ENCODE measurements around the gene GUCY1A2. TPM values are rescaled to one million over a fixed set of nuclear protein-coding genes. Genes with fewer than 3 reads are reported as not detected.

GUCY1A2 gene
- total RNA-seq, 2 donors from 2014 or later, result 4.4 to 6.3 TPM

- Histone ChIP-seq H3K4me3 (no peak overlapping the region), H3K36me3 (replicated peaks in 1 of 2; ENCODE audit: insufficient read depth in 1 of 2, low read depth in 2 of 2) (no peaks in the 10 kb centered on the region), H3K9me3 (no peaks in the 10 kb centered on the region), H3K27ac (no peak overlapping the region), H3K27me3 (no peaks in the 10 kb centered on the region), H3K4me1 (no peaks in the 10 kb centered on the region)
- ATAC-seq (no peak), DNase-seq (no peak)
- TF ChIP-seq, protein P1, sequence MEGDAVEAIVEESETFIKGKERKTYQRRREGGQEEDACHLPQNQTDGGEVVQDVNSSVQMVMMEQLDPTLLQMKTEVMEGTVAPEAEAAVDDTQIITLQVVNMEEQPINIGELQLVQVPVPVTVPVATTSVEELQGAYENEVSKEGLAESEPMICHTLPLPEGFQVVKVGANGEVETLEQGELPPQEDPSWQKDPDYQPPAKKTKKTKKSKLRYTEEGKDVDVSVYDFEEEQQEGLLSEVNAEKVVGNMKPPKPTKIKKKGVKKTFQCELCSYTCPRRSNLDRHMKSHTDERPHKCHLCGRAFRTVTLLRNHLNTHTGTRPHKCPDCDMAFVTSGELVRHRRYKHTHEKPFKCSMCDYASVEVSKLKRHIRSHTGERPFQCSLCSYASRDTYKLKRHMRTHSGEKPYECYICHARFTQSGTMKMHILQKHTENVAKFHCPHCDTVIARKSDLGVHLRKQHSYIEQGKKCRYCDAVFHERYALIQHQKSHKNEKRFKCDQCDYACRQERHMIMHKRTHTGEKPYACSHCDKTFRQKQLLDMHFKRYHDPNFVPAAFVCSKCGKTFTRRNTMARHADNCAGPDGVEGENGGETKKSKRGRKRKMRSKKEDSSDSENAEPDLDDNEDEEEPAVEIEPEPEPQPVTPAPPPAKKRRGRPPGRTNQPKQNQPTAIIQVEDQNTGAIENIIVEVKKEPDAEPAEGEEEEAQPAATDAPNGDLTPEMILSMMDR (IDR thresholded peaks at IDR 0.05), result no peak
- no peak for TF ChIP-seq POLR2A (IDR thresholded peaks at IDR 0.05)
- intact Hi-C loops (cut with DNase I), result no loop called here
Observed at GRCh38 chr11:106691807-106692365, 326.4 kb downstream of the GUCY1A2 start.

DNA sequence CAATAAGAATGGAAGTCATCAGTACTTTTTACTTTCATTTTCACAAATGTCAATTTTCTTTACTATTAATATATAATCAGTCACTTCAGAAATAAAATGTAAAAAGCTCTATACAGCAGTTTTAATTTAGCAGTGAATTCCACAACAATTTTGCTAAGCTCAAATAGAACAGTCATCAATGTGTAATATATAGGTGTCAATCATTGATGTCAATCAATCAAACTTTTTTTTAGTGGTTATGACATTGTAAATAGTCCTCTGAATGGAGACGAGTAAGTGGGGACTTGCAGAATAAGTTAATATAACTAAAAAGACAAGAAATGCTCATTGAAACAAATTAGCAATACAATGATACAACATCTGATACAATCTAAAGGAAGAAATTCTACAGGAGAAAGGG is 327.4 kb downstream of the GUCY1A2 start:
- H3K27ac ChIP-seq, result no peak overlapping the region
- H3K9me3 ChIP-seq, result no peaks in the 10 kb centered on the region
- TF ChIP-seq, protein P1 (IDR thresholded peaks at IDR 0.05), result no peak
- no peak for TF ChIP-seq POLR2A (IDR thresholded peaks at IDR 0.05)
- intact Hi-C loops (cut with DNase I), result no loop called here
- H3K4me1 ChIP-seq, result no peaks in the 10 kb centered on the region
- no peak overlapping the region for H3K4me3 ChIP-seq
- ATAC-seq (no peak), DNase-seq (no peak)
- H3K36me3 ChIP-seq (replicated peaks in 1 of 2; ENCODE audit: insufficient read depth in 1 of 2, low read depth in 2 of 2), result no peaks in the 10 kb centered on the region
- no peaks in the 10 kb centered on the region for H3K27me3 ChIP-seq
- WGBS, 2 donors, result 77 to 87% methylated on average over 1 of the region's 1 CpG

DNA sequence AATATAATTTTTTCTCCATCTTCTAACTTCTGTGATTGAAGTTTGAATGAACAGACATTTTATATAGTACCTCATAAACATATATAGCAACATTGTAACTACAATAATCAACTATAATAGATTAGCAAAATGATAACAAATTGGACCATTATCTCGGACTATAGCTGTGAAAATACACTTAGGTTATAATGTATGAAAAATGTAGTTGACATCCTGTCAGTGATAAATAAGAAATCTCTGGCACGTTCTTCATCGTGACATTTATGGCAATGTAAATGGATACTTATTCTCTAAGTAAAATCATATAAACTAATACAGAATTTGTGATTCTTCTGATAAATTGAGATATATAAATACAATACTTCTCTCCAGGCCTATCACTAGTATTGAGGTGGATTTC is 333.3 kb downstream of the GUCY1A2 start:
- Histone ChIP-seq H3K27me3 (no peaks in the 10 kb centered on the region), H3K4me1 (no peaks in the 10 kb centered on the region), H3K9me3 (no peaks in the 10 kb centered on the region), H3K27ac (no peak overlapping the region), H3K4me3 (no peak overlapping the region), H3K36me3 (replicated peaks in 1 of 2; ENCODE audit: insufficient read depth in 1 of 2, low read depth in 2 of 2) (no peaks in the 10 kb centered on the region)
- 88 to 91% methylated on average over 3 of the region's 3 CpGs for WGBS, 2 donors
- DNase-seq (no peak), ATAC-seq (no peak)
- no peak for TF ChIP-seq POLR2A (IDR thresholded peaks at IDR 0.05)
- TF ChIP-seq, protein P1 (IDR thresholded peaks at IDR 0.05), result no peak
- intact Hi-C loops (cut with DNase I), result no loop called here

GRCh38 chr11:106683435-106683834 is 334.8 kb downstream of the GUCY1A2 start:
- no peak overlapping the region for H3K27ac ChIP-seq
- intact Hi-C loops (cut with DNase I), result no loop called here
- no peak overlapping the region for H3K4me3 ChIP-seq
- ATAC-seq (no peak), DNase-seq (no peak)
- no peaks in the 10 kb centered on the region for H3K9me3 ChIP-seq
- H3K4me1 ChIP-seq, result no peaks in the 10 kb centered on the region
- no peak for TF ChIP-seq POLR2A (IDR thresholded peaks at IDR 0.05)
- TF ChIP-seq, protein P1 (IDR thresholded peaks at IDR 0.05), result no peak
- 82 to 89% methylated on average over 3 of the region's 3 CpGs for WGBS, 2 donors
- no peaks in the 10 kb centered on the region for H3K36me3 ChIP-seq (replicated peaks in 1 of 2; ENCODE audit: insufficient read depth in 1 of 2, low read depth in 2 of 2)
- H3K27me3 ChIP-seq, result no peaks in the 10 kb centered on the region

DNA sequence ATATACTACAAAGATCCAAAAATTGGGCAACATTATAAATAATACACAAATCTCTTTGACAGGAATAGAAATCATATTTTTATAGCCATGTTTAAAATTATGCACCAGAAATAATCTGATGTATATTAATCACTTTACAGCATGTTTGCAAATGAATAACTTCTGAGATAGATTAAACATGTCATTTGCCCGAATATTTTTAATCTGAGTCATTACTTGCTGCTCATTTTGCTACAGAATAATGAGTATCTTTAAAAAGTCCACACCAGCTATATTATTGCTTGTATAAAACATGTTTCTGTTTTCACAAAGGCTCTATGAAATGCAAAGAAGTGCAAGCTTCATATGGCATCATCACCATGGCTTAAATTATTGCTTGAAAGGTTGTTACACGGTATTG is 336.8 kb downstream of the GUCY1A2 start:
- ATAC-seq, result no peak
- no peak overlapping the region for H3K27ac ChIP-seq
- DNase-seq, result no peak
- no peaks in the 10 kb centered on the region for H3K27me3 ChIP-seq
- intact Hi-C loops (cut with DNase I), result no loop called here
- no peak for TF ChIP-seq POLR2A (IDR thresholded peaks at IDR 0.05)
- TF ChIP-seq, protein P1 (IDR thresholded peaks at IDR 0.05), result no peak
- 51 to 71% methylated on average over 2 of the region's 2 CpGs for WGBS, 2 donors
- H3K36me3 ChIP-seq (replicated peaks in 1 of 2; ENCODE audit: insufficient read depth in 1 of 2, low read depth in 2 of 2), result no peaks in the 10 kb centered on the region
- H3K4me1 ChIP-seq, result no peaks in the 10 kb centered on the region
- no peaks in the 10 kb centered on the region for H3K9me3 ChIP-seq
- no peak overlapping the region for H3K4me3 ChIP-seq

All from body of pancreas (tissue), 4 donors.